Fibroblast of lung (primary cell): ENCODE measurements around the gene IL27RA. TPM values are rescaled to one million over a fixed set of nuclear protein-coding genes. Genes with fewer than 3 reads are reported as not detected.

Source experiments
- DNase-seq, 2 donors: peaks; one replicate each; pipeline versions ENCODE4 v3.0.0 to v3.0.0-alpha.2; 2010; ENCODE audit warnings: low read depth in 2 of 2
- H2AFZ ChIP-seq: 2 replicates; pipeline ENCODE4 v1.5.1; 2012; ENCODE audit warnings: low read length, control low read depth, inconsistent platforms
- H3K27ac ChIP-seq: 2 replicates; pipeline ENCODE4 v1.5.1; 2011; ENCODE audit warnings: low read length, control low read depth; ENCODE audit not compliant: insufficient read depth
- H3K27me3 ChIP-seq: 2 replicates; pipeline ENCODE4 v1.5.1; 2011; ENCODE audit warnings: mild to moderate bottlenecking, low read length; ENCODE audit not compliant: control insufficient read depth, insufficient read depth
- H3K36me3 ChIP-seq: 2 replicates; pipeline ENCODE4 v1.5.1; 2011; ENCODE audit warnings: low read length; ENCODE audit not compliant: control insufficient read depth, insufficient read depth
- H3K4me1 ChIP-seq: 2 replicates; pipeline ENCODE4 v1.5.1; 2011; ENCODE audit warnings: low read length; ENCODE audit not compliant: control insufficient read depth, insufficient read depth; ENCODE audit errors: extremely low read depth
- H3K4me2 ChIP-seq: 2 replicates; pipeline ENCODE4 v1.5.1; 2011; ENCODE audit warnings: low read length, control low read depth; ENCODE audit not compliant: insufficient read depth; ENCODE audit errors: extremely low read depth
- H3K4me3 ChIP-seq, 4 experiments: fragments of 200-600 bp in 1 of 4; sonication (generic) in 1 of 4; replicated peaks in 1 of 4; 2 replicates each; pipeline ENCODE4 v1.5.1; 2011 to 2016; ENCODE audit warnings: low read length in 4 of 4, low read depth in 3 of 4, mild to moderate bottlenecking in 3 of 4, control low read depth in 2 of 4, inconsistent platforms in 1 of 4, mixed read lengths in 1 of 4; ENCODE audit not compliant: insufficient read depth in 1 of 4; ENCODE audit errors: control extremely low read depth in 1 of 4
- H3K79me2 ChIP-seq: 2 replicates; pipeline ENCODE4 v1.5.1; 2012; ENCODE audit warnings: mild to moderate bottlenecking, low read length, inconsistent platforms; ENCODE audit not compliant: control insufficient read depth, insufficient read depth
- H3K9ac ChIP-seq: 2 replicates; pipeline ENCODE4 v1.5.1; 2011; ENCODE audit warnings: mild to moderate bottlenecking, low read length, control low read depth; ENCODE audit not compliant: insufficient read depth
- H3K9me3 ChIP-seq: 2 replicates; pipeline ENCODE4 v1.5.1; 2012; ENCODE audit warnings: low read depth, low read length; ENCODE audit not compliant: control insufficient read depth, insufficient read depth
- H4K20me1 ChIP-seq: 2 replicates; pipeline ENCODE4 v1.5.1; 2011; ENCODE audit warnings: low read length; ENCODE audit not compliant: control insufficient read depth, insufficient read depth; ENCODE audit errors: extremely low read depth
- CTCF ChIP-seq, 2 donors: IDR thresholded peaks in 1 of 2; conservative IDR thresholded peaks in 1 of 2; 1 replicate in 1 of 2; 2 replicates in 1 of 2; pipeline ENCODE4 v1.5.1; 2011 to 2012; ENCODE audit warnings: low read length in 2 of 2, control low read depth in 1 of 2, inconsistent platforms in 1 of 2, low read depth in 1 of 2, mild to moderate bottlenecking in 1 of 2
- EZH2 ChIP-seq: IDR thresholded peaks from 2 replicates; pipeline ENCODE4 v1.5.1; 2012; ENCODE audit warnings: low read length, control low read depth, mild to moderate bottlenecking; ENCODE audit errors: missing control alignments
- polyA plus RNA-seq, 2 donors: library from polyadenylated mRNA; depleted of rRNA in 1 of 2; stranded (reverse) in 1 of 2; unstranded in 1 of 2; fragments of >200 nt; gene quantifications; 2 replicates each; pipeline ENCODE4 v1.2.1, GENCODE V29; 2011 to 2012; ENCODE audit warnings: missing spikeins in 1 of 2
- total RNA-seq: library from RNA; depleted of rRNA; stranded (reverse); fragments of >200 nt; gene quantifications from 2 replicates; pipeline ENCODE4 v1.2.1, GENCODE V29; 2014

IL27RA gene
- total and polyA plus RNA-seq, 2 donors (not counting 1 experiment from before 2014, with no cell fraction given), result 0.84 to 2.1 TPM

- no peaks in the 10 kb centered on the region for H3K79me2 ChIP-seq
- peaks cover 7% of the 10 kb centered on the region for H3K4me1 ChIP-seq
- TF ChIP-seq EZH2, result no peak
- TF ChIP-seq CTCF (conservative IDR thresholded peaks at IDR 0.05 in 1 of 2, IDR thresholded peaks at IDR 0.05 in 1 of 2; ENCODE audit: low read depth in 1 of 2, low read length in 2 of 2), result no peak
- peak within 1 kb of the TSS; percentile 86 for H3K4me2 ChIP-seq
- no peaks in the 10 kb centered on the region for H3K9me3 ChIP-seq
- peak within 1 kb of the TSS; percentile 36 for H3K9ac ChIP-seq
- H3K36me3 ChIP-seq, result no peaks in the 10 kb centered on the region
- peak within 1 kb of the TSS; percentile 50 for H2AFZ ChIP-seq
- H3K27ac ChIP-seq, result no peak within 1 kb of the TSS
- H4K20me1 ChIP-seq, result no peaks in the 10 kb centered on the region
- peak within 1 kb of the TSS; percentile 68 to 85 (median 78) for H3K4me3 ChIP-seq
- no peaks in the 10 kb centered on the region for H3K27me3 ChIP-seq
- peak; percentile 34 to 53 for DNase-seq
These were observed 41.1 kb downstream of the IL27RA start, which contains the start of gene MISP3 for GRCh38 chr19:14072535-14073260. MISP3 (plus strand) TSS chr19:14072786; CDS start chr19:14073310, 524 bp downstream.

GRCh38 chr19:14073261-14073924, 41.8 kb downstream of the IL27RA start:
- H3K9ac ChIP-seq, result peak overlapping the region; percentile 36
- TF ChIP-seq EZH2 (no peak), CTCF (conservative IDR thresholded peaks at IDR 0.05 in 1 of 2, IDR thresholded peaks at IDR 0.05 in 1 of 2; ENCODE audit: low read depth in 1 of 2, low read length in 2 of 2) (peak in 1 of 2 donors; percentile 13)
- H3K27ac ChIP-seq, result peak overlapping the region; percentile 47

More at GRCh38 chr19:14073261-14073924, 41.8 kb downstream of the IL27RA start:
- Histone ChIP-seq H3K4me2 (peak overlapping the region; percentile 86), H3K79me2 (no peaks in the 10 kb centered on the region), H3K36me3 (no peaks in the 10 kb centered on the region), H2AFZ (peak overlapping the region; percentile 50), H4K20me1 (no peaks in the 10 kb centered on the region), H3K27me3 (no peaks in the 10 kb centered on the region), H3K4me1 (peaks cover 7% of the 10 kb centered on the region), H3K9me3 (no peaks in the 10 kb centered on the region), H3K4me3 (peak overlapping the region; percentile 68 to 85 (median 78))
- peak; percentile 78 to 83 for DNase-seq
